ENCODE results near the gene SNED1. TPM values are rescaled to one million over a fixed set of nuclear protein-coding genes. Genes with fewer than 3 reads are reported as not detected.

SNED1 gene
- total RNA-seq, 2 donors from 2014 or later: 42.0 to 72.1 TPM

- no peaks in the 10 kb centered on the region for H3K9me3 ChIP-seq (ENCODE audit: control insufficient read depth, low read length, poor library complexity, severe bottlenecking)
- Mint-ChIP-seq H3K36me3 (ENCODE audit: low read depth) (peaks cover 3% of the 10 kb centered on the region), H3K4me3 (no peak overlapping the region), H3K4me1 (peaks cover 10% of the 10 kb centered on the region), H3K27ac (peak overlapping the region; percentile 82), H3K27me3 (no peaks in the 10 kb centered on the region)
- ATAC-seq: no peak
- DNase-seq: no peak
These were observed 82.8 kb downstream of the SNED1 start for GRCh38 chr2:241081190-241081642.

- Mint-ChIP-seq H3K4me3 (no peak overlapping the region), H3K4me1 (peaks cover 10% of the 10 kb centered on the region), H3K36me3 (ENCODE audit: low read depth) (peaks cover 5% of the 10 kb centered on the region), H3K27ac (peak overlapping the region; percentile 82), H3K27me3 (no peaks in the 10 kb centered on the region)
- H3K9me3 ChIP-seq (ENCODE audit: control insufficient read depth, low read length, poor library complexity, severe bottlenecking): no peaks in the 10 kb centered on the region
- DNase-seq (no peak), ATAC-seq (no peak)
These were observed 83.4 kb downstream of the SNED1 start for GRCh38 chr2:241081643-241082340.

GRCh38 chr2:241082341-241083090, 84.1 kb downstream of the SNED1 start:
- Mint-ChIP-seq H3K4me3 (no peak overlapping the region), H3K36me3 (ENCODE audit: low read depth) (peaks cover 5% of the 10 kb centered on the region), H3K4me1 (peaks cover 10% of the 10 kb centered on the region), H3K27ac (peak overlapping the region; percentile 79), H3K27me3 (no peaks in the 10 kb centered on the region)
- no peak for DNase-seq
- H3K9me3 ChIP-seq (ENCODE audit: control insufficient read depth, low read length, poor library complexity, severe bottlenecking): no peaks in the 10 kb centered on the region
- no peak for ATAC-seq

- no peaks in the 10 kb centered on the region for H3K9me3 ChIP-seq (ENCODE audit: control insufficient read depth, low read length, poor library complexity, severe bottlenecking)
- peak overlapping the region; percentile 79 for H3K27ac Mint-ChIP-seq
- DNase-seq: no peak
- peaks cover 10% of the 10 kb centered on the region for H3K4me1 Mint-ChIP-seq
- H3K27me3 Mint-ChIP-seq: no peaks in the 10 kb centered on the region
- no peak overlapping the region for H3K4me3 Mint-ChIP-seq
- H3K36me3 Mint-ChIP-seq (ENCODE audit: low read depth): peaks cover 5% of the 10 kb centered on the region
- ATAC-seq: no peak
These were observed 84.6 kb downstream of the SNED1 start for GRCh38 chr2:241083091-241083415.

- peaks cover 13% of the 10 kb centered on the region for H3K4me1 Mint-ChIP-seq
- no peak overlapping the region for H3K4me3 Mint-ChIP-seq
- peak overlapping the region; percentile 79 for H3K27ac Mint-ChIP-seq
- ATAC-seq (no peak), DNase-seq (no peak)
- H3K9me3 ChIP-seq (ENCODE audit: control insufficient read depth, low read length, poor library complexity, severe bottlenecking): no peaks in the 10 kb centered on the region
- no peaks in the 10 kb centered on the region for H3K27me3 Mint-ChIP-seq
- peaks cover 5% of the 10 kb centered on the region for H3K36me3 Mint-ChIP-seq (ENCODE audit: low read depth)
These were observed 86.5 kb downstream of the SNED1 start for GRCh38 chr2:241084856-241085444.

GRCh38 chr2:241087420-241088268, 89.2 kb downstream of the SNED1 start:
- ATAC-seq (no peak), DNase-seq (no peak)
- H3K9me3 ChIP-seq (ENCODE audit: control insufficient read depth, low read length, poor library complexity, severe bottlenecking): no peaks in the 10 kb centered on the region
- peak overlapping the region; percentile 43 for H3K27ac Mint-ChIP-seq
- peak overlapping the region; percentile 33 for H3K4me3 Mint-ChIP-seq
- peaks cover 12% of the 10 kb centered on the region for H3K4me1 Mint-ChIP-seq
- H3K36me3 Mint-ChIP-seq (ENCODE audit: low read depth): peaks cover 9% of the 10 kb centered on the region
- no peaks in the 10 kb centered on the region for H3K27me3 Mint-ChIP-seq

- Mint-ChIP-seq H3K36me3 (ENCODE audit: low read depth) (peaks cover 9% of the 10 kb centered on the region), H3K4me1 (peaks cover 5% of the 10 kb centered on the region), H3K27me3 (no peaks in the 10 kb centered on the region), H3K27ac (peak overlapping the region; percentile 43), H3K4me3 (no peak overlapping the region)
- ATAC-seq (no peak), DNase-seq (no peak)
- H3K9me3 ChIP-seq (ENCODE audit: control insufficient read depth, low read length, poor library complexity, severe bottlenecking): no peaks in the 10 kb centered on the region
These were observed 90.0 kb downstream of the SNED1 start for GRCh38 chr2:241088376-241088775.

GRCh38 chr2:241088791-241089732, 90.6 kb downstream of the SNED1 start:
- no peak overlapping the region for H3K4me3 Mint-ChIP-seq
- ATAC-seq: no peak
- peak overlapping the region; percentile 43 for H3K27ac Mint-ChIP-seq
- no peak for DNase-seq
- H3K9me3 ChIP-seq (ENCODE audit: control insufficient read depth, low read length, poor library complexity, severe bottlenecking): no peaks in the 10 kb centered on the region
- peaks cover 9% of the 10 kb centered on the region for H3K36me3 Mint-ChIP-seq (ENCODE audit: low read depth)
- no peaks in the 10 kb centered on the region for H3K27me3 Mint-ChIP-seq
- peaks cover 5% of the 10 kb centered on the region for H3K4me1 Mint-ChIP-seq

GRCh38 chr2:241091201-241091600, 92.8 kb downstream of the SNED1 start:
- H3K27me3 Mint-ChIP-seq: no peaks in the 10 kb centered on the region
- H3K27ac Mint-ChIP-seq: peak overlapping the region; percentile 59
- no peak for DNase-seq
- no peak for ATAC-seq
- H3K9me3 ChIP-seq (ENCODE audit: control insufficient read depth, low read length, poor library complexity, severe bottlenecking): no peaks in the 10 kb centered on the region
- H3K36me3 Mint-ChIP-seq (ENCODE audit: low read depth): peaks cover 10% of the 10 kb centered on the region
- H3K4me3 Mint-ChIP-seq: no peak overlapping the region
- peaks cover 15% of the 10 kb centered on the region for H3K4me1 Mint-ChIP-seq

- Mint-ChIP-seq H3K27me3 (no peaks in the 10 kb centered on the region), H3K4me3 (no peak overlapping the region), H3K36me3 (ENCODE audit: low read depth) (peaks cover 8% of the 10 kb centered on the region), H3K4me1 (peaks cover 20% of the 10 kb centered on the region), H3K27ac (no peak overlapping the region)
- ATAC-seq: no peak
- no peaks in the 10 kb centered on the region for H3K9me3 ChIP-seq (ENCODE audit: control insufficient read depth, low read length, poor library complexity, severe bottlenecking)
- no peak for DNase-seq
These were observed 93.5 kb downstream of the SNED1 start for GRCh38 chr2:241091734-241092445.

GRCh38 chr2:241092677-241093076, 94.3 kb downstream of the SNED1 start:
- no peaks in the 10 kb centered on the region for H3K9me3 ChIP-seq (ENCODE audit: control insufficient read depth, low read length, poor library complexity, severe bottlenecking)
- Mint-ChIP-seq H3K27me3 (no peaks in the 10 kb centered on the region), H3K36me3 (ENCODE audit: low read depth) (peaks cover 8% of the 10 kb centered on the region), H3K27ac (no peak overlapping the region), H3K4me1 (peaks cover 28% of the 10 kb centered on the region), H3K4me3 (no peak overlapping the region)
- no peak for ATAC-seq
- no peak for DNase-seq
